IPS-15b (cell line): ENCODE results near the gene SASH1.

ENCODE experiments used
- H3K27me3 ChIP-seq: one replicate; pipeline ENCODE4 v1.6.1; 2013; ENCODE audit warnings: low read length; ENCODE audit not compliant: control insufficient read depth, insufficient read depth
- H3K36me3 ChIP-seq: one replicate; pipeline ENCODE4 v1.6.1; 2013; ENCODE audit warnings: low read length; ENCODE audit not compliant: control insufficient read depth, insufficient read depth
- H3K4me1 ChIP-seq: one replicate; pipeline ENCODE4 v1.6.1; 2013; ENCODE audit warnings: mild to moderate bottlenecking, low read length; ENCODE audit not compliant: control insufficient read depth, insufficient read depth
- H3K4me3 ChIP-seq: one replicate; pipeline ENCODE4 v1.5.1; 2013; ENCODE audit warnings: low read depth, low read length
- H3K9ac ChIP-seq: one replicate; pipeline ENCODE4 v1.6.1; 2013; ENCODE audit warnings: low read depth, mild to moderate bottlenecking, low read length
- H3K9me3 ChIP-seq: one replicate; pipeline ENCODE4 v1.6.1; 2013; ENCODE audit warnings: mild to moderate bottlenecking, low read length; ENCODE audit not compliant: control insufficient read depth, insufficient read depth

Gene SASH1

DNA sequence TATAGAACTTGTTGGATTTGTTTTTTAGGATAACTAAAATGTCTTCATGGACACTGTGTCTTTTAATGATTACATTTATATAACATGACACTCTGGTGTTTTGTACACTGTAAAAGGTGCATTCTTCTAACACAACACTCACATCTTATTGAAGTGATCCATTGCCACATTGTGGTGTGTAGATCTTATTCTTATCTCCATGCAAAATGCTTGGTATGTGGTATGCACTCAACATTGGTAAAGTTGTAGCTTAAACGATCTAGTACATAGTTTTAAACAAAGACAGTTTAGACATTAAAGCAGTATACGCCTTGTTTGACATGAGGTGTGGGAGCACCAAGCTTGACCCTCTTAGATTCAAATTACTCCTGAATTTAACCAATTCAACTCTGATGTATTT, 84.7 kb downstream of the SASH1 start:
- no peaks in the 10 kb centered on the region for H3K36me3 ChIP-seq
- H3K9me3 ChIP-seq, result no peaks in the 10 kb centered on the region
- H3K27me3 ChIP-seq, result no peaks in the 10 kb centered on the region
- H3K9ac ChIP-seq, result no peak overlapping the region
- H3K4me1 ChIP-seq, result no peaks in the 10 kb centered on the region
- no peak overlapping the region for H3K4me3 ChIP-seq

DNA sequence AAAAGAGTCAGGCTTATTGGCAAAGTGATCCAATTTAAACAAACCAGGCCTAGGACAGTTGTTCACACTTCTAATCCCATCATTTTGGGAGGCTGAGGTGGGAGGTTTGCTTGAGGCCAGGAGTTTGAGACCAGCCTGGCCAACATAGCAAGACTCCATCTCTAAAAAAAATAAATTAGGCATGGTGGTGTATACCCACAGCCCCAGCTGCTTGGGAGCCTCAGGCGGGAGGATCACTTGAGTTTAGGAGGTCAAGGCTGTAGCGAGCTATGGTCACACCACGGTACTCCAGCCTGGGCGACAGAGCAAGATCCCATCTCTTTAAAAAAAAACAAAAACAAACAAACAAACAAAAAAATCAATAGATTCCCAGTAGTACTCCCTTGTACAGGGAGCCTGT, 86.8 kb downstream of the SASH1 start:
- H3K9ac ChIP-seq, result no peak overlapping the region

GRCh38 chr6:148430897-148431296, 88.3 kb downstream of the SASH1 start:
- H3K9ac ChIP-seq, result no peak overlapping the region
- no peaks in the 10 kb centered on the region for H3K4me1 ChIP-seq
- no peaks in the 10 kb centered on the region for H3K9me3 ChIP-seq
- no peaks in the 10 kb centered on the region for H3K36me3 ChIP-seq
- no peak overlapping the region for H3K4me3 ChIP-seq
- H3K27me3 ChIP-seq, result no peaks in the 10 kb centered on the region

More for the DNA sequence above, 86.8 kb downstream of the SASH1 start:
- Histone ChIP-seq H3K4me3 (no peak overlapping the region), H3K9me3 (no peaks in the 10 kb centered on the region), H3K36me3 (no peaks in the 10 kb centered on the region), H3K27me3 (no peaks in the 10 kb centered on the region), H3K4me1 (no peaks in the 10 kb centered on the region)

- H3K36me3 ChIP-seq, result no peaks in the 10 kb centered on the region
- H3K27me3 ChIP-seq, result no peaks in the 10 kb centered on the region
- no peak overlapping the region for H3K4me3 ChIP-seq
- no peak overlapping the region for H3K9ac ChIP-seq
- H3K4me1 ChIP-seq, result no peaks in the 10 kb centered on the region
- no peaks in the 10 kb centered on the region for H3K9me3 ChIP-seq
Measured at GRCh38 chr6:148431413-148431812, 88.8 kb downstream of the SASH1 start.

GRCh38 chr6:148431840-148432239, 89.2 kb downstream of the SASH1 start:
- H3K4me3 ChIP-seq, result no peak overlapping the region
- H3K36me3 ChIP-seq, result no peaks in the 10 kb centered on the region
- no peaks in the 10 kb centered on the region for H3K27me3 ChIP-seq
- H3K9ac ChIP-seq, result no peak overlapping the region
- no peaks in the 10 kb centered on the region for H3K9me3 ChIP-seq
- H3K4me1 ChIP-seq, result no peaks in the 10 kb centered on the region

DNA sequence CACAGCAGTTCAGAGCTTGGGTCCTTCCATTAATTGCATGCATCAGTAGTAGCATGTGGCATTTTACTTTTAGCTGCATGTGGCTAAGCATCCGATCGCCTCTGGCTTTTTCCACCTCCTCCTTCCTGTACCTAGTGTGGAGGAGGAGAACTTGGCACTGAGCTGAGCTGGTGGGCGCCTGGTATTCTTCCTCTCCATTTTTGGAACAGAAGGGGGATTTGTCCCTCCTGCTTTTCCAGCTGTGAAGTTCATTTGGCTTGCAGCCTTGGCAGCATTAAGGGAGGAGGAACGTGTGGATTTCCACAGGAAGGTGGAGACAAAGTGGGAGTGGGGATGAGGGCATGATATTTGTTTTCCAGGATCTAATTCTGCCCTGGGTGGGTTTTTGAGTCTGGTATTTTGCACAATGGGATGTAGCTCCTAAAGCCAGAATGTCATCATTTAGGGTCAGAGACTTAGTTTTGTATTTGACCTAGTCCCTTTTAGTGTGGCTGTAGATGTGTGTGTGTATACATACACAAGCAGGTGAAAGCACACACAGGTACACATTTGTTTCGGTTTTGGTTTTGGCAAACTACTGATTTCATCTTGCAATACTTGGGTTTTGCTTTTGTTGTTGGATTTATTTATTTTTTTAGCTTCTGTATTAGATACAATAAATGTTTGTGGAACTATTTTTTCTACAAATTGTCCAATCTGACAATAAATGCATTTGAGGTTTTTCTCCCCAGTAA, 90.0 kb downstream of the SASH1 start:
- Histone ChIP-seq H3K4me3 (no peak overlapping the region), H3K27me3 (no peaks in the 10 kb centered on the region), H3K4me1 (no peaks in the 10 kb centered on the region), H3K36me3 (no peaks in the 10 kb centered on the region), H3K9me3 (no peaks in the 10 kb centered on the region), H3K9ac (no peak overlapping the region)

- Histone ChIP-seq H3K9ac (no peak overlapping the region), H3K36me3 (no peaks in the 10 kb centered on the region), H3K4me1 (no peaks in the 10 kb centered on the region), H3K27me3 (no peaks in the 10 kb centered on the region), H3K9me3 (no peaks in the 10 kb centered on the region), H3K4me3 (no peak overlapping the region)
Measured at GRCh38 chr6:148435386-148435785, 92.7 kb downstream of the SASH1 start.

DNA sequence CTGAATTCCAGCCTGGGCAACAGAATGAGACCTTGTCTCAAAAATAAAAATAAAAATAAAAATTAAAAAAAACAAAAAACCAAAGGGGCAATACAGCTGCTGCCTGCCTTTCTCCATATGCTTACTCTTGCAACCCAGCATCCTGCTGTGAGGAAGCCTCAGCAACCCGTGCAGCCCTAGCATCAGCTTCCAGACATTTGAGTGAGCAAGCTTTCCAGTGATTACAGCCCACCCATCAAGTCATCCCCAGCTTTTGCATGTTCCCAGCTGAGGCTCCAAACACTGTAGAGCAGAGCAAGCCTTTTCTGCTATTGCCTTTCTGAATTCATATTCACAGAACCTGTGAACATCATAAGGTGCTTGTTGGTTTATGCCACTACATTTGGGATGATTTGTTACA, 93.8 kb downstream of the SASH1 start:
- H3K36me3 ChIP-seq, result no peaks in the 10 kb centered on the region
- H3K27me3 ChIP-seq, result no peaks in the 10 kb centered on the region
- H3K4me1 ChIP-seq, result no peaks in the 10 kb centered on the region
- no peak overlapping the region for H3K9ac ChIP-seq
- no peak overlapping the region for H3K4me3 ChIP-seq
- H3K9me3 ChIP-seq, result no peaks in the 10 kb centered on the region

DNA sequence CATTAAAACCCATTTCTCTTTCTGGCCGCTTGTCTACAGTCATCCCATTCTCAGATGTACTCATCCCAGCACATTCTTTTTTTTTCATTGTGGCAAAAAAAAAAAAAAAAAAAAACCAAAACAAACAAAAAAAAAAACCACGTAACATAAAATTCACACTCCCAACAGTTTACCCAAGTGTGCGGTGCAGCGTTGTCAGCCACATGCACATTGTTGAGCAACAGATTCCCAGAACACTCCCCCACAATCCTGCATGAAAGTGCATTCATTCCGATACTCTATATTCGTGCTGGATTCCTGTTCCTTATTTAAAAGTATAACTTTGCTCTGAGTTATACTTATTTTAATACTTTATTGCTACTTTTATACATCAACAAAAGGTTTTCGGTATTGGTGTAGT, 96.0 kb downstream of the SASH1 start:
- H3K9me3 ChIP-seq, result no peaks in the 10 kb centered on the region
- H3K9ac ChIP-seq, result no peak overlapping the region
- H3K27me3 ChIP-seq, result no peaks in the 10 kb centered on the region
- peaks cover 2% of the 10 kb centered on the region for H3K4me1 ChIP-seq
- H3K36me3 ChIP-seq, result no peaks in the 10 kb centered on the region
- H3K4me3 ChIP-seq, result no peak overlapping the region

DNA sequence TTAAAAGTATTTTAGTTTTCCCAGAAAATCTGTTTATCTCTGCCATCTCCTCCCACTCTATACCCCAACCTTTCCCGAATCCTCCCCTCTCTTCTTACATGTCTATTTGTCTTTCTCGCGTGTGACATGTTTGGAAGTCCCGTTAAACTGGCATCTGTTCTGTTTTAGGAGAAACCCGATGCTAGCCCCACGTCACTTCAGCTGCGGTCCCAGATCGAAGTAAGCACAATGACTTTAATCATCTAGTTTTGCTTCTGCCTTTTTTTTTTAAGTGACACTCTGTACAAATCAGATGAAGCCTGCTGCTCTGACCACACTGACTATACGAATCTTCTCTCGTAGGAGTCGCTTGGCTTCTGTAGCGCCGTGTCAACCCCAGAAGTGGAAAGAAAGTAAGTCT, 97.4 kb downstream of the SASH1 start:
- H3K36me3 ChIP-seq, result no peaks in the 10 kb centered on the region
- no peak overlapping the region for H3K9ac ChIP-seq
- H3K27me3 ChIP-seq, result no peaks in the 10 kb centered on the region
- no peak overlapping the region for H3K4me3 ChIP-seq
- H3K9me3 ChIP-seq, result no peaks in the 10 kb centered on the region
- H3K4me1 ChIP-seq, result peaks cover 8% of the 10 kb centered on the region

DNA sequence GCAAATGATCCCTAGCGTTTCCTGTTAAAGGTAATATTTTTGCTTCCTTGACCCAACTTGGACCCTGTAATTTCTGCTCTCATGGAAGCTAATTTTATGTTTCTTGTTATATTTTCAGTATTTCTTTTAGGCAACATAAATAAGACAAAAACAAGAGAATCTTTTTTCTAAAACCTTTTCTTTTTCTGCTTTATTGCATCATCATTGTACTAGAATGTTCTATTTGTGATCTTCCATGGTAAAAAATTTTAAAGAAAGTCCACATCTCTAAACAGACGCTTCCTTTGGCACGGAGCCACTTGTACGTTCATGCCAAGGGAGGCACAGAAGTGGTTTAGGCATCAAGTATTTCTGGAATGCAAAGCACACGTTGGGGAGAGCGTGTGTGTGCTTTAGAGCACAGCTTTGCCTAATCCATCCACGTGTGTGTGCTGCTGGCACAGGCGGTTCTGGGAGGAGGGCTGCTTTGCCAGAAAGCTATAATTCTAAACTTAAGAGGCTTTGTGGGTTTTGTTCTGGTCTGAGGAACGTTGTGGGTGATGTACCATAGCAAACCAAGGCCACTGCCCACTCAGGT, 98.3 kb downstream of the SASH1 start:
- Histone ChIP-seq H3K36me3 (no peaks in the 10 kb centered on the region), H3K27me3 (no peaks in the 10 kb centered on the region), H3K4me1 (peaks cover 8% of the 10 kb centered on the region), H3K9me3 (no peaks in the 10 kb centered on the region), H3K9ac (no peak overlapping the region), H3K4me3 (no peak overlapping the region)

DNA sequence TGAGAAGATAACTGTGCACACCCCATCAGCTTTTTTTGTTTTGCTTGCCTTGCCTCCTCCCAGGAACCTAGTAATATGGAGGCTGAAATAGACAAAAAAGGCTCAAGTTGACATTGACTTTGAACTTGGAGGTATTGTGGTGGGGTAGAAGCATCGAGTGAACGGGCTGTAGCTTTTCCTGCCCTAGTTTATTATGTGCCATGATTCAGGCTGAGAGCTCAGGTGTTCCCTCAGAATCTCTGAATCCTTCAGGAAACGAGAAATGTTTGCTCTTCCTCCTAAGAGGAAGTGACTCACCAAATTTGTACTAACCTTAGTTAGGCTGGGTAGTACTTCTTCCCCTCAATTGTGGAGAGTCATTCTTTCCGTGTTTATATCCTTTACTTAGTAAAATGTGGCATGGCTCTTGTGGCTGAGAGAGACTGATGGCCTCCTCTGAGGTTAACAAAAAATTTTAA, 98.8 kb downstream of the SASH1 start:
- H3K27me3 ChIP-seq, result no peaks in the 10 kb centered on the region
- no peak overlapping the region for H3K9ac ChIP-seq
- no peaks in the 10 kb centered on the region for H3K9me3 ChIP-seq
- no peak overlapping the region for H3K4me3 ChIP-seq
- peaks cover 10% of the 10 kb centered on the region for H3K4me1 ChIP-seq
- H3K36me3 ChIP-seq, result no peaks in the 10 kb centered on the region
